Esophagus squamous epithelium (tissue), 4 donors: ENCODE measurements around the gene SPEN.

Experiments used
- POLR2A ChIP-seq, 4 donors: fragments of 450-650 bp; IDR thresholded peaks; one replicate each; pipeline ENCODE4 v1.6.1; 2017; ENCODE audit warnings: antibody characterized with exemption in 4 of 4, mild to moderate bottlenecking in 4 of 4, moderate library complexity in 3 of 4
- TF ChIP-seq, protein P1 (sequence below), 6 experiments: fragments of 450-650 bp in 4 of 6; fragments of 200-600 bp in 2 of 6; sonication (generic) in 2 of 6; IDR thresholded peaks; one replicate each; pipeline ENCODE4 v1.5.1; 2016 to 2019; ENCODE audit warnings: antibody characterized with exemption in 6 of 6, mild to moderate bottlenecking in 4 of 6, moderate library complexity in 4 of 6

DNA sequence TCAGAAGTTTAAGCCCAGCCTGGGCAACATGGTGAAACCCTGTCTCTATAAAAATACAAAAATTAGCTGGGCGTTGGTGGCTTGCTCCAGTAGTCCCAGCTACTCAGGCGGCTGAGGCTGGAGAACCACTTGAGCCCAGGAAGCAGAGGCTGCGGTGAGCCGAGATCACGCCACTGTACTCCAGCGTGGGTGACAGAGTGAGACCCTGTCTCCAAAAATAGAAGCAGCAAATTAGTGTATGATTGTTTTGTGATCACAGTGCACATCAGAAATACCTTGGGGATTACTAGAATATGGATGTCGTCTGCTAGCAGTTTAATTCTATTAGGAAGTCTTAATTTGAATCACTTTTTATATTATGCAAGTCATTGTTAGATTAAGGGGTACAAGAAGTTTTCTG is 69.4 kb downstream of the SPEN start:
- TF ChIP-seq POLR2A (IDR thresholded peaks at IDR 0.05) = no peak
- TF ChIP-seq, protein P1, sequence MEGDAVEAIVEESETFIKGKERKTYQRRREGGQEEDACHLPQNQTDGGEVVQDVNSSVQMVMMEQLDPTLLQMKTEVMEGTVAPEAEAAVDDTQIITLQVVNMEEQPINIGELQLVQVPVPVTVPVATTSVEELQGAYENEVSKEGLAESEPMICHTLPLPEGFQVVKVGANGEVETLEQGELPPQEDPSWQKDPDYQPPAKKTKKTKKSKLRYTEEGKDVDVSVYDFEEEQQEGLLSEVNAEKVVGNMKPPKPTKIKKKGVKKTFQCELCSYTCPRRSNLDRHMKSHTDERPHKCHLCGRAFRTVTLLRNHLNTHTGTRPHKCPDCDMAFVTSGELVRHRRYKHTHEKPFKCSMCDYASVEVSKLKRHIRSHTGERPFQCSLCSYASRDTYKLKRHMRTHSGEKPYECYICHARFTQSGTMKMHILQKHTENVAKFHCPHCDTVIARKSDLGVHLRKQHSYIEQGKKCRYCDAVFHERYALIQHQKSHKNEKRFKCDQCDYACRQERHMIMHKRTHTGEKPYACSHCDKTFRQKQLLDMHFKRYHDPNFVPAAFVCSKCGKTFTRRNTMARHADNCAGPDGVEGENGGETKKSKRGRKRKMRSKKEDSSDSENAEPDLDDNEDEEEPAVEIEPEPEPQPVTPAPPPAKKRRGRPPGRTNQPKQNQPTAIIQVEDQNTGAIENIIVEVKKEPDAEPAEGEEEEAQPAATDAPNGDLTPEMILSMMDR (IDR thresholded peaks at IDR 0.05) = no peak
